ENCODE data around the gene CYBRD1. TPM values are rescaled to one million over a fixed set of nuclear protein-coding genes. Genes with fewer than 3 reads are reported as not detected.

The CYBRD1 gene
- total and polyA plus RNA-seq, 2 donors (not counting 1 experiment from before 2014, with no cell fraction given): 227 to 250 TPM

- Histone ChIP-seq H3K79me2 (ENCODE audit: control insufficient read depth, insufficient read depth, low read length) (no peaks in the 10 kb centered on the region), H3K27ac (ENCODE audit: insufficient read depth, low read length) (no peak overlapping the region), H3K4me2 (ENCODE audit: extremely low read depth, insufficient read depth, low read length) (no peak overlapping the region), H3K9me3 (ENCODE audit: control insufficient read depth, insufficient read depth, low read depth, low read length) (no peaks in the 10 kb centered on the region), H4K20me1 (ENCODE audit: control insufficient read depth, extremely low read depth, insufficient read depth, low read length) (no peaks in the 10 kb centered on the region), H3K27me3 (ENCODE audit: control insufficient read depth, insufficient read depth, low read length) (no peaks in the 10 kb centered on the region), H2AFZ (ENCODE audit: low read length) (no peak overlapping the region), H3K4me3 (replicated peaks in 1 of 4; ENCODE audit: control extremely low read depth in 1 of 4, insufficient read depth in 1 of 4, low read depth in 3 of 4, low read length in 4 of 4) (no peak overlapping the region), H3K4me1 (ENCODE audit: control insufficient read depth, extremely low read depth, insufficient read depth, low read length) (no peaks in the 10 kb centered on the region), H3K36me3 (ENCODE audit: control insufficient read depth, insufficient read depth, low read length) (no peaks in the 10 kb centered on the region), H3K9ac (ENCODE audit: insufficient read depth, low read length) (no peak overlapping the region)
- TF ChIP-seq CTCF (conservative IDR thresholded peaks at IDR 0.05 in 1 of 2, IDR thresholded peaks at IDR 0.05 in 1 of 2; ENCODE audit: low read depth in 1 of 2, low read length in 2 of 2) (no peak), EZH2 (IDR thresholded peaks at IDR 0.05; ENCODE audit: low read length, missing control alignments) (no peak)
- DNase-seq (ENCODE audit: low read depth in 2 of 2): peak; percentile 65 to 81
These were observed 6.5 kb upstream of the CYBRD1 start for GRCh38 chr2:171515672-171516298.

GRCh38 chr2:171516793-171517192 is 5.5 kb upstream of the CYBRD1 start:
- Histone ChIP-seq H3K79me2 (ENCODE audit: control insufficient read depth, insufficient read depth, low read length) (no peaks in the 10 kb centered on the region), H4K20me1 (ENCODE audit: control insufficient read depth, extremely low read depth, insufficient read depth, low read length) (no peaks in the 10 kb centered on the region), H3K4me2 (ENCODE audit: extremely low read depth, insufficient read depth, low read length) (no peak overlapping the region), H3K4me1 (ENCODE audit: control insufficient read depth, extremely low read depth, insufficient read depth, low read length) (peaks cover 2% of the 10 kb centered on the region), H3K4me3 (replicated peaks in 1 of 4; ENCODE audit: control extremely low read depth in 1 of 4, insufficient read depth in 1 of 4, low read depth in 3 of 4, low read length in 4 of 4) (no peak overlapping the region), H3K27me3 (ENCODE audit: control insufficient read depth, insufficient read depth, low read length) (no peaks in the 10 kb centered on the region), H3K27ac (ENCODE audit: insufficient read depth, low read length) (no peak overlapping the region), H3K36me3 (ENCODE audit: control insufficient read depth, insufficient read depth, low read length) (no peaks in the 10 kb centered on the region), H3K9me3 (ENCODE audit: control insufficient read depth, insufficient read depth, low read depth, low read length) (no peaks in the 10 kb centered on the region), H2AFZ (ENCODE audit: low read length) (no peak overlapping the region), H3K9ac (ENCODE audit: insufficient read depth, low read length) (no peak overlapping the region)
- no peak for DNase-seq (ENCODE audit: low read depth in 2 of 2)
- TF ChIP-seq EZH2 (IDR thresholded peaks at IDR 0.05; ENCODE audit: low read length, missing control alignments) (no peak), CTCF (conservative IDR thresholded peaks at IDR 0.05 in 1 of 2, IDR thresholded peaks at IDR 0.05 in 1 of 2; ENCODE audit: low read depth in 1 of 2, low read length in 2 of 2) (no peak)

GRCh38 chr2:171520471-171520870 is 1.8 kb upstream of the CYBRD1 start:
- DNase-seq (ENCODE audit: low read depth in 2 of 2): no peak
- H3K36me3 ChIP-seq (ENCODE audit: control insufficient read depth, insufficient read depth, low read length): no peaks in the 10 kb centered on the region

More at GRCh38 chr2:171520471-171520870, 1.8 kb upstream of the CYBRD1 start:
- Histone ChIP-seq H3K27ac (ENCODE audit: insufficient read depth, low read length) (no peak overlapping the region), H3K9me3 (ENCODE audit: control insufficient read depth, insufficient read depth, low read depth, low read length) (no peaks in the 10 kb centered on the region), H3K4me3 (replicated peaks in 1 of 4; ENCODE audit: control extremely low read depth in 1 of 4, insufficient read depth in 1 of 4, low read depth in 3 of 4, low read length in 4 of 4) (no peak overlapping the region), H3K4me2 (ENCODE audit: extremely low read depth, insufficient read depth, low read length) (no peak overlapping the region), H4K20me1 (ENCODE audit: control insufficient read depth, extremely low read depth, insufficient read depth, low read length) (no peaks in the 10 kb centered on the region), H3K79me2 (ENCODE audit: control insufficient read depth, insufficient read depth, low read length) (peaks cover 25% of the 10 kb centered on the region), H3K9ac (ENCODE audit: insufficient read depth, low read length) (no peak overlapping the region), H2AFZ (ENCODE audit: low read length) (no peak overlapping the region), H3K27me3 (ENCODE audit: control insufficient read depth, insufficient read depth, low read length) (no peaks in the 10 kb centered on the region), H3K4me1 (ENCODE audit: control insufficient read depth, extremely low read depth, insufficient read depth, low read length) (peaks cover 5% of the 10 kb centered on the region)
- TF ChIP-seq CTCF (conservative IDR thresholded peaks at IDR 0.05 in 1 of 2, IDR thresholded peaks at IDR 0.05 in 1 of 2; ENCODE audit: low read depth in 1 of 2, low read length in 2 of 2) (no peak), EZH2 (IDR thresholded peaks at IDR 0.05; ENCODE audit: low read length, missing control alignments) (no peak)
